Measurements from ENCODE around the gene ASAP2.

ASAP2 gene

DNA sequence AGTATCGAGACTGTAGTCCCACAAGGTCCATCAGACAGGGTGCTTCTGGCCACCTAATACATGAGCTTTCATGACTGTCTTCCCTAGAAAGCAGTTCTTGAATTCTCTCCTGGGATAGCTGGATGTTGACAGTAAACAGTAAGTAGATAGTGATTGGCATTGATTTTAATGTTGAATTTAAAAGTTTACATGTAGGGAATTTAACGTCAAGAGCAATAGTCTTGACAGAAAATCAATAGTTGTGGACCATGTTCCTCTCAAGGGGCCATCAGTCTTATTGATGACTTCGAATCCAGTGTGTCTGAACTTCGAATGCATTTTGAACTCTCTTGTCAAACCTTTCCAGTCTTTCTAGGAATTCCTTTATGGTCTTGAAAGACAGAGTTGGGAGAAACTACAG is 152.9 kb downstream of the ASAP2 start:
- no peak for DNase-seq

DNA sequence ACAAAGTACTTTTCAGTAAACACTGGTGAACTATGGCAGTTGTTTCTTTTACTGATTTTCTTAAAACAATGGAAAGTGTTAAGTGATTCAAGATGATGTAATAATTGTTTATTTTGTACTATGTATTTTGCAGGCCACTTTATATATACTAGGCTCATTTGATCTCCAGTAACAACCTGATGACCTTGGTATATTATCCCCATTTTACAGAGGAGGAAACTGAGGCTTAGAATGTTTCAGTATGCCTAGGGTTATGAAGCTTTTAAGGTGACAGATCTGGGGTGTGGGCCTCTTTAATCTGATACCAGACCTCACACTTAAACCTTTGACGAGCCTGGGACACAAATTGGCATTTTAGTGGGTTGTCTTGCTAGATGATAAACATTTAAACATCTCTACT is 153.5 kb downstream of the ASAP2 start:
- no peak for DNase-seq

DNA sequence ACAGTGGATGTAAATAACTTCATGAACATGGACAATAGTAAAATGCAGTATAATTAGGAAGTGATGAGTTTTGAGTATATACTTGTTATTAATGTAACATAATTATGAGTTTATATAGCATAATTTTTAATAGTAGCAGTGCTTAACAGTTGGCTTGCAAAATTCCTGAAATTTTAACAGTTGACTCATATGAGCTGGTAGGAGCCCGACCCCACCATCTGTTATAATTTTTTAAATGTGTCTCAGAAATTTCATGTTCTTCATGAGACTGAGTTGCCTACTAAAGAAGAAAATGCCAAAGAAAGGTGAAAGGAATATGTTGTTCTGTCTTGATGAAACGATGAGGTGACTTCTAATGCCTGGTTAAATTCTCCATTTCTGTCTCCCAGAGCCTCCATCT is 154.1 kb downstream of the ASAP2 start:
- no peak for DNase-seq

- no peak for DNase-seq
These were observed 157.8 kb downstream of the ASAP2 start for GRCh38 chr2:9364373-9364772.

DNA sequence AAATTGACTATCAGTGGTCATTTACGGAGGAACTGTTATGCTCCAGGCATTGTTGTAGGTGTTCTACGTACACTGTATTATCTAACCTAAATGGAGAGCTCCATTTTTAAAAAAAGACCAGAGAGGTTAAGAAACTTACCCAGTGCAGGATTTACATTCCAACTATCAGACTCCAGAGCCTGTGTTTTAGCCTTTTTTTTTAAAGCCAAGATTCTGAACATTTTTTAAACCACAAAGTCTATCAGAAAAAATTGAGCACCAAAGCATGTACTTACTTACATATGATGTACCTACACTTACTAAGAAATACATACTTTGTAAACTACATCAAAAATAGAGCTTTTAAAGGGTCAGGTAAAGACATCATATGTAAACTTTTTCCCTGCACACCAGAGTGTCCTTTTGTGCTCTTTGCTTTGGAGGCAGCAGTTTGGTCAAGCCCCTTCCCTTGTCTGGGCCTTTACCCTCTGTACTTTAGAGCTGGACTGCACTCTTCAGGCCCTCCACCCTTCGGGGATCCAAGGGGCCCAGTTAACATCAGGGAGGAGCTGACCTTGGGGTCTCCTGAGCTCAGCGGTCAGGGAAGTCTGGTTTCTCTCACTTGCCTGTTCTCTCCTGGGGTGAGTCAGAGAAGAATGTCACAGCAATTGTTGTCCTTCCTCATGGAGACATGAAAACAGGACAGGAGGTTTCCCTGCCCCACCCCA is 158.3 kb downstream of the ASAP2 start:
- no peak for DNase-seq

DNA sequence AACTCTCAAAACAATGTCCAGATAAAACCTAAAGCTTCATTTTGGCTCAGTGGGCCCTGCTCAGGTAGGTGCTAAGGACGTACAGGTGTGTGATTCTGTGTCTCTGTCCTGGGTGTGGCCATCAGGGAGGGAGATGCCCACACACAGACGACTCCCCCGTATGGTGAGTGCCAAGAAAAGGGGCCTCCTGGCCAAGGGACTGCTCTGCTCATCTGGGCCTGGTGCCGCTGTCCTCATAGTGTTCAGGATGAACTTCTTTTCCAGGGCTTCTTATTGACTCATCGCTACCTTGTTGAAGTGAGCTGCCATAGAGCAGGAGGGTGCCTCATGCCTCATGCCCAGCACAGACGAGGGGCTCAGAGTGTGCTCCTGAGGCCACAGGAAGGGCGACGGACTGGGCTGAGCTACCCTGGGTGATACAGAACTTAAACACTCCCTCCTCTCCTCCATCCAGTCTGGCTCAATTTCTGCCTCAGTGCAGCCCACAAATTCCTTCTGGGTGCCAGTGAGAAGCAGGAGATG is 158.9 kb downstream of the ASAP2 start:
- no peak for DNase-seq

DNA sequence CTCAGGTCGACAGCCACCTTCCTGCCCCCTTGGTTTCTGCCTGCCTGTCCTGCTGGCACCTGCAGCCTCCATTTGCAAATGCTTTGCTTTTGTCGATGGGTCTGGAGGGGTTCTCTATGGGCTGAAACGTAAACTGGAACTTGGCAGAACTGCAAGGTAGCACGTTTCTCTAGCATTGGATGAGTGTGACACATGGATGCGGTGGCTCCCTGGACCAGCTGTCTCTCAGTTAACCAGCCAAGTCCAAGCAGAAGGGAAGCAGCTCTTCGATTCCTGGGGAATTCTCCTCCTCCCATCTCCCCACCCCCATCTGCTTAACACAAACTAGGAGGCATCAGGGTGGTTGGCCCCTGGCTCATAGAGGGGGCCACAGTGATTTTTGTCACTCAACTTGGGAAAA is 159.4 kb downstream of the ASAP2 start:
- DNase-seq: no peak

GRCh38 chr2:9370746-9371145 is 164.1 kb downstream of the ASAP2 start:
- DNase-seq: no peak

- DNase-seq: no peak
These were observed 166.4 kb downstream of the ASAP2 start for GRCh38 chr2:9373047-9373446.

- no peak for DNase-seq
These were observed 166.9 kb downstream of the ASAP2 start for GRCh38 chr2:9373476-9373875.

DNA sequence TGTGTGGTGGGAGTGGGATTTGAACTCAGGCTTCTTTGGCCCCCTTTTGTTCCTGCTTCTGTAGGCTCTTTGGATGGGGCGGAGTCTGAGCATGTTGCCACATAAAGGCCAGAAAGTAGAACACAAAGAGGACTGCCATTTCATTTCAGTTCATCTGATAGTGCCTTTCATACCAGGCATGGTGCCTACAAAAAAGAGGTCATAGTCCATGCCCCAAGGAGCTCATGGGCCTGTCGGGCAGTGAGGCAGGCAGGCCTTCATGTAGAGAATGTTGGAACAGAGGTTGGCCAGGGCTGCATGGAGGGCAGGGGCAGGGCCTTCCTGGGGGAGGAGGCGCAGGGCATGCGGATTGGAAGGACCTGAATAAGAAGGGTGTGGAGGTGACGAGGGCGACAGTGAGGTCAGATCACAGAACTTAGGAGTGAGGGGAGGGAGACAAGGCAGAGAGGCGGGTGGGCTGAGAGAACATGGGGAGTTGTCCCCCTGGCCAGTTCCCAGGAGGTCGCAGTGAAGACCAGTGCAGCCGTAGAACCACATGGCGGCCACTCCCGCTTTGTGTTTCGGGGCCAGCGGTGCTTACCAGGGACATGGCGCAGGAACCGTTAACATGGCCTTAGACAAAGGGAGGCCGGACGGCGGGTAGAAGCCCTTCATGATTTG is 167.6 kb downstream of the ASAP2 start:
- no peak for DNase-seq

GRCh38 chr2:9375857-9376428 is 169.3 kb downstream of the ASAP2 start:
- DNase-seq: no peak

GRCh38 chr2:9377461-9378097 is 171.0 kb downstream of the ASAP2 start:
- DNase-seq: no peak

DNA sequence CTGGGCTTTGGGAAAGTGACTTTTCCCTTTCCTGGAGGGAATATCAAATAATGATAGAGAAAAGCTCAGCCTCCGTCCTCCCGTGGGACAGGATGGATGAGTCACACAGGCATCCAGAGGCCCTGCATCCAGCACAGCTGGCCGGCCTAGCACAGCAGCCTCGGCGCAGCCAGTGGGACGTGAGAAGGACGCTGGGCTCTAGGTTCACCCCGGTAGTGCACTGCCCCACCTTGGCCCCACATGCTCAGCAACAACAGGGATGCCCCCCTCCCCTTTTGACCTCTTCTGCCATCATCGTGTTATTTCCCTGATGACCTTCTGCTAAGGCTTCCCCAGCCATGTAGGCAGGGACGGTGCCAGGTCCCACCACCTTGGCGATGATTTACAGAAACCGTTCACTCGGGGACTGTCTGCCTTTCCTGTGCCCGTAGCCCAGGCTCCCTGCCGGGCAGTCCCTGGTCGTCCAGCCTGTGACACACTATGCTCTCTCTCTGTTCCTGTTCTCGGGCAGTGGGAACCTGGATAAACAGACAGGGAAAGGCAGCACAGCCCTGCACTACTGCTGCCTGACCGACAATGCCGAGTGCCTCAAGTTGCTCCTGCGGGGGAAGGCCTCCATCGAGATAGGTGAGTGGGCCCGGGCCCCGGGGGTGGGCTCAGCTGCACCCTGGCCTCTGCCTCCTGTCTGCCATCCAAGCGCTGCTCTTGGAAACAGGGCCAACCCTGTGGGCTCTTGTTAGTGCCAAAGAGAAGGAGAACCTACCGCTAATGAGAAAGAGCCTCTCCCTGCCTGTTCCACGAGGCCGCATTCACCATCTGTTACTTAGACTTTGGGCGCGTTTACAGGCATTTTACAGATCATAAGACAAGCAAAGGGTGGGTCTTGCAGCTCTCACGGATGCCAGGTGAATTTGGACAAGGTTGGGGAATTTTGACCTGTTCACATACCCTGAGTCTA is 172.1 kb downstream of the ASAP2 start:
- DNase-seq: peak; percentile 63

GRCh38 chr2:9379391-9379755 is 172.8 kb downstream of the ASAP2 start:
- DNase-seq: no peak

- DNase-seq: peak; percentile 80
These were observed 174.4 kb downstream of the ASAP2 start for GRCh38 chr2:9380702-9381628.

- DNase-seq: no peak
These were observed 176.1 kb downstream of the ASAP2 start for GRCh38 chr2:9382604-9383235.

DNA sequence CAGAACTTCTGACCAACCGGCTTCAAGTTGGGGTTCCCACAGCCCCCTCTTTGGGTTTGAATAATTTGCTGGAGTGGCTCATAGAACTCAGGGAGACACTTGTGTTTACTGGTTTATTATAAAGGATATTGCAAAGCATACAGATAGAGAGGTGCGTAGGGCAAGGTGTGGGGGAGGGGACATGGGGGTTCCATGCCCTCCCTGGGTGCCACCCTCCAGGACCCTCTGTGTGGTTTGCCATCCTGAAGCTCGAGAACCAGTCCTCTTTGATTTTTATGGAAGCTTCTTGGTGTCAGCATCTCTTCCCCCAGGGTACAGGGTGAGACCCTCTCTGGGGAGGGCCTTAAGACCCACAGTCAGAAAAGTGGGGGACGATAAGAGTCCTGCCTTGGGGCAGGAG is 177.9 kb downstream of the ASAP2 start:
- no peak for DNase-seq

DNA sequence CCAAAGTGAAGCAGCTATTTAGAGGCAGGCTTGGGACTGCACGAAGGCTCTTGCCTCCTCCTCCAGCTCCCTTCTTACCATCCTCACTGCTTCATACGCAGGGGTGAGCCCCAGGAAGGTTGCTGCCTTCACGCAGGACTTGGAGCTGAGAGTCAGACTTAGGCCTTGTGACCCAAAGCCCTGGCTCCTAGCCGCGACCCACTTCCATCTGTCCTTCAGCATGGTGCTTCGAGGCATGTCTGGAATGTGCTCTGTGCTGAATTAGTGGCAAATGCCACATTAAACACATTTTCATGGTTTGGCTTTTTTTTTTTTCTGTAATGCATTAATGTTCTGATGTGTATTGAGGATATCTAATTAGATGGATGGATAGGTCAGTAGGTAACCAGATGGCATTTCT is 179.2 kb downstream of the ASAP2 start:
- DNase-seq: no peak

DNA sequence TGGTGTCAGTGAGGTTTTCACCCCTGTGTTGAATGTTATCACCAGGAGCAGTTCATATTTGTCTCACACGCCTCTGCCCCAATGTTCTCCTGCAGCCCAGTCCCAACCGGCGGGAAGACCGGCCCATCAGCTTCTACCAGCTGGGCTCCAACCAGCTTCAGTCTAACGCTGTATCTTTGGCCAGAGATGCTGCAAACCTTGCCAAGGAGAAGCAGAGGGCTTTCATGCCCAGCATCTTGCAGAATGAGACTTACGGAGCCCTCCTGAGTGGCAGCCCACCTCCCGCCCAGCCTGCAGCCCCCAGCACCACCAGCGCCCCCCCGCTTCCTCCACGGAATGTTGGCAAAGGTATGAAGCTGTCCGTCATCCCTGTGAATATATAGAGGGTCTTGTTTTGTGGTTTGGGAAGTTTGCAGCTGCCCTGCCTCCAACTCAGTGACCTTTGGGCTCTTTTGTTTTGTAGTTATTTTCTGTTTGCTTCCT is 181.6 kb downstream of the ASAP2 start:
- no peak for DNase-seq
